Peyer's patch (tissue), 4 donors: ENCODE results near the gene CTAG1A.

Source experiments
- POLR2A ChIP-seq, 2 donors: fragments of 450-650 bp; IDR thresholded peaks; one replicate each; pipeline ENCODE4 v1.5.1; 2017; ENCODE audit warnings: antibody characterized with exemption in 2 of 2, mild to moderate bottlenecking in 2 of 2, moderate library complexity in 2 of 2
- TF ChIP-seq, protein P1 (sequence below), 6 experiments: fragments of 450-650 bp in 4 of 6; fragments of 200-600 bp in 2 of 6; sonication (generic) in 1 of 6; IDR thresholded peaks; one replicate each; pipeline ENCODE4 v1.5.1; 2017 to 2019; ENCODE audit warnings: antibody characterized with exemption in 6 of 6, mild to moderate bottlenecking in 3 of 6, moderate library complexity in 1 of 6

DNA sequence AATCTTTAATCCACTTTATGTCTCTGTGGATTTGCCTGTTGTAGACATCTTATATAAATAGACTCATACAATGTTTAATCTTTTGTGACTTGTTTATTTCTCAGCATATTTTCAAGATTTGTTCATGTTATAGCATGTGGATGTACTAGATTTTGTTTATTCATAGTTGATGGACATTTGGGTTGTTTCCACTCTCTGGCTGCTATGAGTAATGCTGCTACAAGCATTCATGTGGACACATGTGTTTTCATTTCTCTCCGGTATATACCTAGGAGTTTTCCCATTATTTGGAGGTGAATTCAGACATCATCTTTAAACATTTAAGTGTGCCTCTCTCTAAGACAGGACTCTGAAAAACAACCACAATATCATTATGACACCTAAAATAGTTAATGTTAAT, 35.2 kb upstream of the CTAG1A start:
- TF ChIP-seq, protein P1, sequence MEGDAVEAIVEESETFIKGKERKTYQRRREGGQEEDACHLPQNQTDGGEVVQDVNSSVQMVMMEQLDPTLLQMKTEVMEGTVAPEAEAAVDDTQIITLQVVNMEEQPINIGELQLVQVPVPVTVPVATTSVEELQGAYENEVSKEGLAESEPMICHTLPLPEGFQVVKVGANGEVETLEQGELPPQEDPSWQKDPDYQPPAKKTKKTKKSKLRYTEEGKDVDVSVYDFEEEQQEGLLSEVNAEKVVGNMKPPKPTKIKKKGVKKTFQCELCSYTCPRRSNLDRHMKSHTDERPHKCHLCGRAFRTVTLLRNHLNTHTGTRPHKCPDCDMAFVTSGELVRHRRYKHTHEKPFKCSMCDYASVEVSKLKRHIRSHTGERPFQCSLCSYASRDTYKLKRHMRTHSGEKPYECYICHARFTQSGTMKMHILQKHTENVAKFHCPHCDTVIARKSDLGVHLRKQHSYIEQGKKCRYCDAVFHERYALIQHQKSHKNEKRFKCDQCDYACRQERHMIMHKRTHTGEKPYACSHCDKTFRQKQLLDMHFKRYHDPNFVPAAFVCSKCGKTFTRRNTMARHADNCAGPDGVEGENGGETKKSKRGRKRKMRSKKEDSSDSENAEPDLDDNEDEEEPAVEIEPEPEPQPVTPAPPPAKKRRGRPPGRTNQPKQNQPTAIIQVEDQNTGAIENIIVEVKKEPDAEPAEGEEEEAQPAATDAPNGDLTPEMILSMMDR (IDR thresholded peaks at IDR 0.05): no peak
- no peak for TF ChIP-seq POLR2A (IDR thresholded peaks at IDR 0.05)
